CD4-positive, alpha-beta T cell (primary cell): ENCODE results near the gene RFX8. TPM values are rescaled to one million over a fixed set of nuclear protein-coding genes. Genes with fewer than 3 reads are reported as not detected.

Experiments
- ATAC-seq: fragments of 200-7000 bp; cut with Tn5 transposase; one replicate; pipeline ENCODE4 v1.10.0; 2022; ENCODE audit warnings: mild to moderate bottlenecking; ENCODE audit not compliant: poor library complexity
- CTCF ChIA-PET: fragments of 350-600 bp; sonication (Branson Sonifier 250); formaldehyde crosslinking; loops from one replicate; lab custom pipeline; 2021; ENCODE audit warnings: antibody characterized with exemption, inconsistent platforms; lab: Charles Lee
- POLR2A ChIA-PET: fragments of 350-600 bp; sonication (Branson Sonifier 250); formaldehyde crosslinking; loops from one replicate; lab custom pipeline; 2021; ENCODE audit warnings: antibody characterized with exemption, inconsistent platforms; lab: Charles Lee
- DNase-seq, 14 experiments: peaks; one replicate each; pipeline ENCODE4 v3.0.0-alpha.2; 2013 to 2020; ENCODE audit warnings: mixed read lengths in 2 of 14
- H3K27ac ChIP-seq, 2 donors: one replicate each; pipeline versions ENCODE4 v1.5.1 to v1.7.0; 2013; ENCODE audit warnings: low read length in 2 of 2, low read depth in 1 of 2, mild to moderate bottlenecking in 1 of 2
- H3K27me3 ChIP-seq, 2 experiments: 1 replicate in 1 of 2; 2 replicates in 1 of 2; pipeline versions ENCODE4 v1.6.1 to v1.7.0; 2013; ENCODE audit warnings: low read length in 2 of 2, control low read depth in 1 of 2, mild to moderate bottlenecking in 1 of 2, moderate library complexity in 1 of 2; ENCODE audit not compliant: insufficient read depth in 2 of 2, control insufficient read depth in 1 of 2
- H3K36me3 ChIP-seq: one replicate; pipeline ENCODE4 v1.6.1; 2013; ENCODE audit warnings: low read length, control low read depth; ENCODE audit not compliant: insufficient read depth
- H3K4me1 ChIP-seq: one replicate; pipeline ENCODE4 v1.6.1; 2013; ENCODE audit warnings: low read length, control low read depth; ENCODE audit not compliant: insufficient read depth
- H3K4me3 ChIP-seq: one replicate; pipeline ENCODE4 v1.5.1; 2013; ENCODE audit warnings: mild to moderate bottlenecking, low read length, moderate library complexity
- H3K9me3 ChIP-seq, 2 experiments: 1 replicate in 1 of 2; 2 replicates in 1 of 2; pipeline versions ENCODE4 v1.6.1 to v1.7.0; 2013; ENCODE audit warnings: low read length in 2 of 2, mild to moderate bottlenecking in 2 of 2, control low read depth in 1 of 2, moderate library complexity in 1 of 2; ENCODE audit not compliant: control insufficient read depth in 1 of 2, insufficient read depth in 1 of 2
- H3K27ac Mint-ChIP-seq: one replicate; pipeline ENCODE4 v1.8.0; 2020; ENCODE audit warnings: mixed read lengths
- H3K27me3 Mint-ChIP-seq: one replicate; pipeline ENCODE4 v1.8.0; 2021; ENCODE audit warnings: mixed read lengths
- H3K36me3 Mint-ChIP-seq: one replicate; pipeline ENCODE4 v1.8.0; 2021; ENCODE audit warnings: low read depth, mixed read lengths
- H3K4me1 Mint-ChIP-seq: one replicate; pipeline ENCODE4 v1.8.0; 2021; ENCODE audit warnings: low read depth, mixed read lengths
- H3K4me3 Mint-ChIP-seq: one replicate; pipeline ENCODE4 v1.8.0; 2020; ENCODE audit warnings: mild to moderate bottlenecking, mixed read lengths
- H3K9me3 Mint-ChIP-seq: one replicate; pipeline ENCODE4 v1.8.0; 2020; ENCODE audit warnings: mixed read lengths
- intact Hi-C, 2 experiments: fragments of 100-400 bp; cut with DNase I in 1 of 2; cut with micrococcal nuclease in 1 of 2; formaldehyde crosslinking; loops; one replicate each; pipeline versions ENCODE4 v1.15.1 to v1.9.0; 2023 to 2025; cut with DNase I, micrococcal nuclease
- total RNA-seq, 174 experiments: library from RNA in 2 of 174; stranded (reverse) in 2 of 174; gene quantifications; one replicate each; pipeline ENCODE4 v1.2.3 and lab custom pipeline; 2021 to 2026
- TF ChIP-seq, protein P1 (sequence below): fragments of 200-600 bp; IDR thresholded peaks from one replicate; pipeline ENCODE4 v1.8.0; 2022; ENCODE audit warnings: antibody characterized with exemption, mild to moderate bottlenecking

Gene RFX8
- total RNA-seq, 2 experiments from 2014 or later = 0.67 to 1.1 TPM

DNA sequence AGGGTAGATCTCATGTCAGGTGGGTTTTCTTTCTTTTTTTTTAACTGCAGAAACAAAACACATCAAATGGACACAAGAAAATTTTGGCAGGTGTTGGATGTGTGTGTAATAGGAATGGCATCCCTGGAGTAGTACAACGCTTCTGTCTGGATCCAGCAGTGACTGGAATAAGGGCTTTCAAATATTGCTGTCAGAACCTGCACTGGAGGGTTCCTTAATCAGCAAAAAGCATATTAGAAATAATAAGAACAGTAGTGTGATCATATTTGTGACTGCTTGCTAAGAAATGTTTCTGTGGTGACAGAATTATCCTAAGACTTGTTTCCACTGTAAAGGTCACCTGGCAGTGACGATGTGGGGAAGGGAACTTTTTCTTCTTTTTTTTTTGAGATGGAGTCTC is 118.4 kb downstream of the RFX8 start:
- CTCF ChIA-PET = no interaction called here
- ATAC-seq = no peak
- no peak overlapping the region for H3K27ac ChIP-seq
- H3K36me3 Mint-ChIP-seq = no peaks in the 10 kb centered on the region
- TF ChIP-seq, protein P1, sequence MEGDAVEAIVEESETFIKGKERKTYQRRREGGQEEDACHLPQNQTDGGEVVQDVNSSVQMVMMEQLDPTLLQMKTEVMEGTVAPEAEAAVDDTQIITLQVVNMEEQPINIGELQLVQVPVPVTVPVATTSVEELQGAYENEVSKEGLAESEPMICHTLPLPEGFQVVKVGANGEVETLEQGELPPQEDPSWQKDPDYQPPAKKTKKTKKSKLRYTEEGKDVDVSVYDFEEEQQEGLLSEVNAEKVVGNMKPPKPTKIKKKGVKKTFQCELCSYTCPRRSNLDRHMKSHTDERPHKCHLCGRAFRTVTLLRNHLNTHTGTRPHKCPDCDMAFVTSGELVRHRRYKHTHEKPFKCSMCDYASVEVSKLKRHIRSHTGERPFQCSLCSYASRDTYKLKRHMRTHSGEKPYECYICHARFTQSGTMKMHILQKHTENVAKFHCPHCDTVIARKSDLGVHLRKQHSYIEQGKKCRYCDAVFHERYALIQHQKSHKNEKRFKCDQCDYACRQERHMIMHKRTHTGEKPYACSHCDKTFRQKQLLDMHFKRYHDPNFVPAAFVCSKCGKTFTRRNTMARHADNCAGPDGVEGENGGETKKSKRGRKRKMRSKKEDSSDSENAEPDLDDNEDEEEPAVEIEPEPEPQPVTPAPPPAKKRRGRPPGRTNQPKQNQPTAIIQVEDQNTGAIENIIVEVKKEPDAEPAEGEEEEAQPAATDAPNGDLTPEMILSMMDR = no peak
- H3K9me3 Mint-ChIP-seq = no peaks in the 10 kb centered on the region
- POLR2A ChIA-PET = no interaction called here
- no peak overlapping the region for H3K4me3 ChIP-seq
- no peak overlapping the region for H3K4me3 Mint-ChIP-seq
- intact Hi-C loops = no loop called here
- H3K4me1 ChIP-seq = peaks cover 5% of the 10 kb centered on the region
- no peaks in the 10 kb centered on the region for H3K36me3 ChIP-seq
- peaks cover 24% of the 10 kb centered on the region for H3K4me1 Mint-ChIP-seq
- DNase-seq = no peak
- no peaks in the 10 kb centered on the region for H3K27me3 Mint-ChIP-seq
- no peaks in the 10 kb centered on the region for H3K27me3 ChIP-seq
- no peaks in the 10 kb centered on the region for H3K9me3 ChIP-seq
- H3K27ac Mint-ChIP-seq = no peak overlapping the region

DNA sequence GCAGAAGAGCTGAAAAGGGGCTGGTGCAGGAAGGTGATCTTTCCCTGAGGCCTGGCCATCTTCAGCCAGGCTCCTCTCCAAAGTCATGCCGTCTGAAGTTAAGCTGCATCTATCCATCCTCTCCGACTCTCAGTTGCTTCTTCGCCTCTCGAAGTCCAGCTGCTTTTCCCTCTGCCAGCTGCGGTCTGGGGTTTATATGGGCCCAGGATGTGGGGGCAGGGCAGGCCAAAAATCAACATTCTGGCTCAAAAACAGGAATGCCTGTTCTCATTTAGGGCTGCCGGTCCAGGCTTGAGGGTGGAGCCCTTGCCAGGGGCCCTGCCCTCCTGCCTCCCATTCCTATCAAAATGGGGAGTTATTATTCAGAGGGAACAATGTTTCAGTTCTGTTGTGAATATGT is 118.9 kb downstream of the RFX8 start:
- H3K4me1 ChIP-seq = peaks cover under 1% of the 10 kb centered on the region
- POLR2A ChIA-PET = no interaction called here
- TF ChIP-seq, protein P1 = no peak
- no peak overlapping the region for H3K4me3 Mint-ChIP-seq
- no peak overlapping the region for H3K27ac ChIP-seq
- no peaks in the 10 kb centered on the region for H3K36me3 Mint-ChIP-seq
- DNase-seq = no peak
- H3K9me3 ChIP-seq = no peaks in the 10 kb centered on the region
- H3K27ac Mint-ChIP-seq = no peak overlapping the region
- ATAC-seq = no peak
- no peaks in the 10 kb centered on the region for H3K36me3 ChIP-seq
- CTCF ChIA-PET = no interaction called here
- no peak overlapping the region for H3K4me3 ChIP-seq
- intact Hi-C loops = no loop called here
- H3K4me1 Mint-ChIP-seq = peaks cover 20% of the 10 kb centered on the region
- no peaks in the 10 kb centered on the region for H3K9me3 Mint-ChIP-seq
- H3K27me3 Mint-ChIP-seq = no peaks in the 10 kb centered on the region
- no peaks in the 10 kb centered on the region for H3K27me3 ChIP-seq

DNA sequence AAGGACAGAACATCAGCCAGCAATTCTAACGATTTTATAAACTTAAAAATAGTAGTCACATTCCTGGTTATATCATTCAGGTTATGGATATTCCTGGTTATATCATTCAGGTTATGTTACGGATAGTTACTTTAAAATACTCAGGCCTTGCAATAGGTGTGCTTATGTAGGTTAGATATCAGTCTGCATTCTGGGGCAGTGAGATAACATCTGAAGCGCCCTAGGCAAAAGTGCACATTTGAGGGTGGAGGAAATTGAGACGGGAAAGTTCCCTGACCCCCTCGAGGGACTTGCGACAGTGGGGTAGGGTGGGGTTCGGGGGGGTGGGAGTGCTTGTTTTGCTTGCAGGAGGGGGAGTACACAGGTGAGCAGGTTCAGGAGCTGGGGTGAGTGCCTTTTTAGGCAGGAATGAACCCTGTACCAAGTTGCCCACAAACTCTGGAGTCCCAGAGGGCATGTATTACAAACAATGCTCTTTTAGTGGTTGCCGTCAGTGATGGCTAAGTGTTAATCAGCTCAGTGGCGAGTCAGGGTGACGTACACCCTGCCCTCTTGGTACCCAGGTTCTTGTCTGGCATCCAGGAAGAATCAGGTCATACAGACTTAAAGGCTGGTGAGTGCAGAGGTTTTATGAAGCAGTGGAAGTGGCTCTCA is 119.4 kb downstream of the RFX8 start:
- Histone ChIP-seq H3K27me3 (no peaks in the 10 kb centered on the region), H3K4me3 (no peak overlapping the region), H3K27ac (no peak overlapping the region), H3K9me3 (no peaks in the 10 kb centered on the region), H3K4me1 (no peaks in the 10 kb centered on the region), H3K36me3 (no peaks in the 10 kb centered on the region)
- no peaks in the 10 kb centered on the region for H3K36me3 Mint-ChIP-seq
- H3K27me3 Mint-ChIP-seq = no peaks in the 10 kb centered on the region
- no peak overlapping the region for H3K27ac Mint-ChIP-seq
- intact Hi-C loops = no loop called here
- no peak for ATAC-seq
- H3K4me1 Mint-ChIP-seq = peaks cover 19% of the 10 kb centered on the region
- ChIA-PET POLR2A (no interaction called here), CTCF (no interaction called here)
- DNase-seq = no peak
- no peaks in the 10 kb centered on the region for H3K9me3 Mint-ChIP-seq
- no peak overlapping the region for H3K4me3 Mint-ChIP-seq
- TF ChIP-seq, protein P1 = no peak
